Colon (tissue), 2 donors: ENCODE data around the gene RIC1.
"Not testable (repeated sequence)": the region's sequence is repeated elsewhere in the genome, so short reads cannot be mapped to it uniquely, and the experiment has no call there.

Experiments used
- FAIRE-seq: peaks from 2 replicates; lab custom pipeline; 2012; peaks lifted over from hg19 to GRCh38; lab: Jason Lieb, UNC
- donor health status: control.
- donor health status: control.

RIC1 gene

DNA sequence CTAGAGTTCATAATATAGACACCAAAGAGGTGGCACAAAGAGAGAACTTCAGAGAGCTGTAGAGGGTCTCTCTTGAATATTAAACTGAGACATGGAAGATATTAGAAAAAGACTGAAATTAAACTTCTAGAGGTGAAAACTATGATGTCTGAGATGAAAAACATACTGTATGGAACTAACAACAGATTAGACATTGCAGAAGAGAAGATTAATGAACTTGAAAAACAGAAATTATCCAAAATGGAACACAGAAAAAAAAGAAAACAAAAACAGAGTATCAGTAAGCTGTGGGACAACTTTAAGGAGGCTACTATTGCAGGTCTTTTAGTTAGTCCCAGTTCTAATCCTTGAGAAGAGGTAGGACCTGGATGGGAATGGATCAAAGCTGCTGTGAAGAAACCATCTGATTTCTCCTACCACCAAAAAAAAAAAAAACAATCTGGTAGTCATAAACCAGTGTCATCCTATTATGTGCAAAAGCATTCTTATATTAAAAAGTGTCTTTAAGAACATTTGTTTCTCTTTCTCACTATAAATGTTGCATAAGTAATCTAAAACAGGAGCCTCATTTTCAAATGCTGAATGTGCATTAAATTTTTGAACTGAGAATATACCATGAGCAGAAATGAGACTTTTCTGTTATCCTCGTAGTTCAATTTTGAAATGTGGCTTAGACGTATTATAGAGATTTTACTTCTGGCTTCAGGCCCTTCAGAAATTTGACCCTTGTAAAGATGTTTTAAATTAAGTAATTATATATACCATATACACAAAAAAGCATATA lies 107.8 kb downstream of the RIC1 start:
- FAIRE-seq, result no peak

GRCh38 chr9:5743109-5743508 lies 114.2 kb downstream of the RIC1 start:
- FAIRE-seq, result no peak

DNA sequence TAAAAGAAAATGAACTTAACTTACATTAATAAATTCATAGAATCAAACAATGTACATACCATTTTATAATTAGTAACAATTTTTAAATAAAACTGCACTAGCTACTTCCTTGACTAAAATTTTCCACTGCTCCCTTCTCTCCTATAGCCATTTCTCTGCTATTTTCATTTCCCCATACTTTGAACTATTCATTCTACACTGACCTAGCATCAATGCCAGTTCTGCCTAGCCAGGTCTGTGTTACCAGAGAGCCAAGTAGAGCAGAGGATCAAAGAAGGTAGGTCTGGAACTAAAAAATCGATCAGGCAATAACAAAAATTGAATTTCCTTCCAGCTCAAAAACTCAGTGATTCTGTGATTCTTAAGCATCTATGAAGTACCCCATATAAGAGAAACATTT lies 119.5 kb downstream of the RIC1 start:
- no peak for FAIRE-seq

- no peak for FAIRE-seq
These were observed 120.4 kb downstream of the RIC1 start for GRCh38 chr9:5749306-5749705.

DNA sequence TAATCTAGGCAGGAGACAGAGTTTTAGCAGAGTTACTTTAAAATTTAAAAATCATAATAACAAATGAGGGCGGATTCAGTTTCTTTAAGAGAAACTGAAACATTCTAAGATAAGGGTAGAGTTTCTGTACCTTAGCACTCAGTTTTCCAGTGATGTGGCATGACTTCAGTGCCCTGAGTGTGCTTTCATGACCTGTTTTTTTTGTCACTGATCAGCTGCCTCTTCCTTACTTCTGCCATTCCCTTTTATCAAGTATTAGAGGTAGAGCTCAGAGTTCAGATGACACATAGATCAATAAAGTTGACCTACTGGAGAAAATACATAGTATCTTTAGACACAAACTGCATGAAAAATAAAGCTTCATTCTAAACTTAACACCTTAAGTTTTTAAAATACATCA lies 121.7 kb downstream of the RIC1 start:
- FAIRE-seq, result no peak

DNA sequence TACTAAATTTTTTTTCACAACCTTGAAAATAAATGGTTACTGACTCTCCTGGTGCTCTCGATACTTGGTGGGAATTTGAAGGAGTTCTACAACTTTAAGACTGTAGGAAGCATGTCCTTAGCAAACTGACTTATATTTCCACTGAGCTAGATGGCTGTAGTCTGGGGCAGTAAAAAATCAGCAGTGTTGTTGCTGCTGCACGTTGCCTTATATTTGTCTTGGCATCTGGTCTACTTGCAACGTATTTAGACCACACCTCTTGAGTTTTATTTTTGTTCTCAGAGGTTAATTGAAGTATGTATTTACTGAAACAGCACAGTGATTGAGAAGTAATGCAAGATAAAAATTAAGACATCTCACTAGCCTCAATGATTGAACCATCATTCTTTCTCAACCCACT lies 127.7 kb downstream of the RIC1 start:
- no peak for FAIRE-seq

GRCh38 chr9:5760338-5760737 lies 131.4 kb downstream of the RIC1 start:
- FAIRE-seq, result no peak

- no peak for FAIRE-seq
These were observed 133.5 kb downstream of the RIC1 start for GRCh38 chr9:5762421-5762820.

DNA sequence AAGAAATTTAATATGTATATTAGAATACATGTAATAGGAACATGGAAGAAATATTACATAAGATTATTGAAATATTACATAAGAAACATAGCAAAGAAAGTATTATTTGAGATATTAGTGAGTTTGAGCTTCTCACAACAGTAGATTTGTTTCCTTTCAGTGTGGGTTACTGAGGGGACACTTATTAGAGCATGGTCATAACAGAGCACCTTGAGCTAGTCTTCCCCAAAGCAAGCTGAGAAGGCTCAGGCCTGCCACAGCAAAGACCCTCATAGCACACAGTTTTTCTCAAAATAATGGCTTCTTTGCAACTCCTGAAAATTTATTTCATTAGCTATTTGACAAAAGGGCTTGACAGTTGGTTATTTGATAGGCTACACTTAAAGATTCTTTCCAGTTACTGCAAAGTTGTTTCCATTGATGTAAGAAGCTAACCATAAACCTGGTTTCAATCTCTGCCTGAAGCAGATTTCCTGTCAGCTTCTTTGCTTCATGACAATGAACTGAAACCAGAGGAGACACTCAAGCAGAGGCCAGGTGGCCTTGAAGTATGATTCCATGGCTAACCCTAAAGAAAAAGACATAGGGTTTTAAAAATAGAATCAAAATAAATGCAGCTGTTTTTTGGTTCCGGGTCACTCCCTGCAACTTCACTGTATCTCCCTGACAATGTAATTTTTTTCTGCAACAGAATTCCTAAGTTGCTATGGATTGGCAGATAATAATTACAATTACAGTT lies 135.4 kb downstream of the RIC1 start:
- FAIRE-seq, result no peak

- no peak for FAIRE-seq
These were observed 139.3 kb downstream of the RIC1 start for GRCh38 chr9:5767968-5768932.

GRCh38 chr9:5773324-5773999 lies 144.6 kb downstream of the RIC1 start:
- no peak for FAIRE-seq

DNA sequence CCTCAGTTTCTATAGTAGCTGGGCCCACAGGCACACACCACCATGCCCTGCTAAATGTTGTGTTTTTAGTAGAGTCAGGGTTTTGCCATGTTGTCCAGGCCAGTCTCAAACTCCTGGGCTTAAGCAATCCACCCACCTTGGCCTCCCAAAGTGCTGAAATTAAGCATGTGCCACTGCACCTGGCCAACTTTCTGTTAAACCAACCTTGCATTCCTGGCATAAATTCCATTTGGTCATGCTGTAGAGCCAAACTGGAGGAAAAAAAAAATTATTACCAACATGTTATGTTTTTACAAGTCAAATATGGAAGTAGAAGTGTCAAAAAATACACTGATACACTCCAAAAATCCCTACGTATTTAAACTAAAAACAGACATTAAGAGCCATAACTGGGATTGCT lies 149.9 kb downstream of the RIC1 start:
- no peak for FAIRE-seq

GRCh38 chr9:5779705-5780218 lies 150.9 kb downstream of the RIC1 start:
- FAIRE-seq, result not testable (repeated sequence)

DNA sequence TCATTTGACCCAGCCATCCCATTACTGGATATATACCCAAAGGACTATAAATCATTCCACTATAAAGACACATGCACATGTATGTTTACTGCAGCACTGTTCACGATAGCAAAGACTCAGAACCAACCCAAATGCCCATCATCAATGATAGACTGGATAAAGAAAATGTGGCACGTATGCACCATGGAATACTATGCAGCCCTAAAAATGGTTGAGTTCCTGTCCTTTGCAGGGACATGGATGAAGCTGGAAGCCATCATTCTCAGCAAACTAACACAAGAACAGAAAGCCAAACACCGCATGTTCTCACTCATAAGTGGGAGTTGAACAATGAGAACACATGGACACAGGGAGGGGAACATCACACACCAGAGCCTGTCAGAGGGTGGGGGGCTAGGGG lies 154.5 kb downstream of the RIC1 start:
- FAIRE-seq, result not testable (repeated sequence)

GRCh38 chr9:5783982-5784381 lies 155.1 kb downstream of the RIC1 start:
- FAIRE-seq, result no peak

- no peak for FAIRE-seq
These were observed 155.8 kb downstream of the RIC1 start for GRCh38 chr9:5784526-5785315.

DNA sequence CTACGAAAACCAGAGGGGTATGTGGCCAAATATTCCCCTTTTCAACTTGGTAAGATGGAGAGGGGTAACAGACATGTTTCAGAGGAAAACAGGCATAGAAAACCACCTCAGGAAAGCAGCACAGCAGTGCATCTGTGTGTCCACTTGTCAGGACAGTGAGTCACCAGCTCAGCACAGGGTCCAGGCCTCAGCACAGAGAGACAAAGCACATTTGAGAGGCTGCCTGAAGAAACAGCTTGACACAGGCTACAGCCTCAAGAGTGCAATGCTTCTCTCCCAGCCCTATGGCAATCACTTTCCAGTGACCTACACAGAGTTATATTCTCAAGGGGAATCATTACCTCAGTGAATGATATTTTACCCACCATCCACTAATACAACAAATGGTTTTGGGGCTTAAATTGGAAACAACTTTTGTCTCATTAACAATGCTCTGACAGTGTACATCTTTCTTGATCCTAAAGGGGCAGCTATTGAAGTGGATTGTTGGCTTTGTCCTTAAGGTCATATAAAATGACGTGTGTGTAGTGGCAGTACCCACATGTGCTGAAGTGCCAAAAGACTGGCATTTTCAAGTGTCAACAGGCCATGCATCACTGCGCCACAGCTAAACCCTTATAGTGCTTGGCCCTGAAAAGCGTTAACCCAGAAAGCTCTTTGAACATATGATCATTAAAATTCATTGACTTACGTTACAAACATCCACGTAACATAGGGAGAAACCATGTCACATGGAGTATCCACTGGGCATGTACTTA lies 157.6 kb downstream of the RIC1 start:
- no peak for FAIRE-seq

GRCh38 chr9:5787220-5787619 lies 158.3 kb downstream of the RIC1 start:
- FAIRE-seq, result no peak

GRCh38 chr9:5787759-5788302 lies 158.9 kb downstream of the RIC1 start:
- FAIRE-seq, result no peak

- FAIRE-seq, result no peak
These were observed 160.6 kb downstream of the RIC1 start for GRCh38 chr9:5789489-5789888.
